Vagina (tissue), 2 donors: ENCODE data around the gene TMEM9.

Source experiments
- CTCF ChIP-seq, 3 experiments: fragments of 450-650 bp in 2 of 3; fragments of 200-600 bp in 1 of 3; sonication (generic) in 1 of 3; IDR thresholded peaks; one replicate each; pipeline ENCODE4 v1.5.1; 2017 to 2019; ENCODE audit warnings: antibody characterized with exemption in 3 of 3, mild to moderate bottlenecking in 2 of 3, moderate library complexity in 2 of 3
- POLR2A ChIP-seq, 2 donors: fragments of 450-650 bp; IDR thresholded peaks; one replicate each; pipeline ENCODE4 v1.6.1; 2017; ENCODE audit warnings: antibody characterized with exemption in 2 of 2, mild to moderate bottlenecking in 2 of 2, moderate library complexity in 2 of 2

GRCh38 chr1:201142011-201142848 is 12.0 kb downstream of the TMEM9 start:
- TF ChIP-seq POLR2A (IDR thresholded peaks at IDR 0.05) (no peak), CTCF (IDR thresholded peaks at IDR 0.05) (no peak)
